Peyer's patch (tissue), 4 donors: ENCODE results near the gene PPP4R4. TPM values are rescaled to one million over a fixed set of nuclear protein-coding genes. Genes with fewer than 3 reads are reported as not detected.
"Not testable (repeated sequence)": the region's sequence is repeated elsewhere in the genome, so short reads cannot be mapped to it uniquely, and the experiment has no call there.

Experiments
- DNase-seq, 3 donors: peaks; one replicate each; pipeline ENCODE4 v3.0.0-alpha.2; 2017 to 2019
- H3K27ac ChIP-seq, 4 donors: fragments of 200-600 bp; sonication (generic); one replicate each; pipeline ENCODE4 v1.5.1; 2016 to 2019
- H3K27me3 ChIP-seq, 2 donors: fragments of 200-600 bp; sonication (generic); one replicate each; pipeline ENCODE4 v1.5.1; 2019
- H3K36me3 ChIP-seq, 3 donors: fragments of 200-600 bp; sonication (generic); one replicate each; pipeline ENCODE4 v1.5.1; 2016 to 2019
- H3K4me1 ChIP-seq, 4 donors: fragments of 200-600 bp; sonication (generic); one replicate each; pipeline ENCODE4 v1.5.1; 2016 to 2019
- H3K4me3 ChIP-seq, 4 donors: fragments of 200-600 bp; sonication (generic); 1 replicate in 3 of 4; 2 replicates in 1 of 4; pipeline ENCODE4 v1.5.1; 2016 to 2019; ENCODE audit warnings: mild to moderate bottlenecking in 1 of 4
- H3K9me3 ChIP-seq, 4 donors: fragments of 200-600 bp; sonication (generic); one replicate each; pipeline ENCODE4 v1.5.1; 2016 to 2019; ENCODE audit warnings: mild to moderate bottlenecking in 1 of 4
- CTCF ChIP-seq, 6 experiments: fragments of 450-650 bp in 4 of 6; fragments of 200-600 bp in 2 of 6; sonication (generic) in 1 of 6; IDR thresholded peaks; one replicate each; pipeline ENCODE4 v1.5.1; 2017 to 2019; ENCODE audit warnings: antibody characterized with exemption in 6 of 6, mild to moderate bottlenecking in 3 of 6, moderate library complexity in 1 of 6
- POLR2A ChIP-seq, 2 donors: fragments of 450-650 bp; IDR thresholded peaks; one replicate each; pipeline ENCODE4 v1.5.1; 2017; ENCODE audit warnings: antibody characterized with exemption in 2 of 2, mild to moderate bottlenecking in 2 of 2, moderate library complexity in 2 of 2
- total RNA-seq, 4 donors: library from RNA; depleted of rRNA; stranded (reverse); fragments of >200 nt; gene quantifications; one replicate each; pipeline ENCODE4 v1.1.0, GENCODE V29; 2016

The PPP4R4 gene
- total RNA-seq, 4 donors from 2014 or later, result 2.5 to 5.0 TPM; not detected in 2

- Histone ChIP-seq H3K4me1 (no peaks in the 10 kb centered on the region), H3K9me3 (no peaks in the 10 kb centered on the region), H3K27me3 (no peaks in the 10 kb centered on the region), H3K36me3 (no peaks in the 10 kb centered on the region), H3K4me3 (no peak overlapping the region), H3K27ac (no peak overlapping the region)
- no peak for DNase-seq
- TF ChIP-seq CTCF (IDR thresholded peaks at IDR 0.05), result no peak
- TF ChIP-seq POLR2A (IDR thresholded peaks at IDR 0.05), result no peak
These were observed 21.4 kb upstream of the PPP4R4 start for GRCh38 chr14:94152676-94153075.

- Histone ChIP-seq H3K27ac (no peak overlapping the region), H3K4me3 (no peak overlapping the region), H3K9me3 (no peaks in the 10 kb centered on the region), H3K36me3 (no peaks in the 10 kb centered on the region), H3K27me3 (no peaks in the 10 kb centered on the region), H3K4me1 (no peaks in the 10 kb centered on the region)
- no peak for TF ChIP-seq POLR2A (IDR thresholded peaks at IDR 0.05)
- TF ChIP-seq CTCF (IDR thresholded peaks at IDR 0.05), result no peak
- no peak for DNase-seq
These were observed 20.3 kb upstream of the PPP4R4 start for GRCh38 chr14:94153750-94154342.

- H3K4me1 ChIP-seq, H3K9me3 ChIP-seq, H3K4me3 ChIP-seq, H3K27me3 ChIP-seq, H3K36me3 ChIP-seq, H3K27ac ChIP-seq, DNase-seq: not testable (repeated sequence)
These were observed 18.0 kb upstream of the PPP4R4 start for GRCh38 chr14:94156143-94156542.

- no peak overlapping the region for H3K4me3 ChIP-seq
- no peaks in the 10 kb centered on the region for H3K4me1 ChIP-seq
- no peak for TF ChIP-seq CTCF (IDR thresholded peaks at IDR 0.05)
- no peak for TF ChIP-seq POLR2A (IDR thresholded peaks at IDR 0.05)
- no peaks in the 10 kb centered on the region for H3K27me3 ChIP-seq
- DNase-seq, result no peak
- H3K27ac ChIP-seq, result no peak overlapping the region
- H3K36me3 ChIP-seq, result no peaks in the 10 kb centered on the region
- no peaks in the 10 kb centered on the region for H3K9me3 ChIP-seq
These were observed 16.9 kb upstream of the PPP4R4 start for GRCh38 chr14:94157197-94157596.

- Histone ChIP-seq H3K27ac (no peak overlapping the region), H3K9me3 (no peaks in the 10 kb centered on the region), H3K4me3 (no peak overlapping the region), H3K36me3 (no peaks in the 10 kb centered on the region), H3K27me3 (no peaks in the 10 kb centered on the region), H3K4me1 (no peaks in the 10 kb centered on the region)
- DNase-seq, result no peak
- TF ChIP-seq POLR2A (IDR thresholded peaks at IDR 0.05) (no peak), CTCF (IDR thresholded peaks at IDR 0.05) (no peak)
These were observed 15.8 kb upstream of the PPP4R4 start for GRCh38 chr14:94158239-94158883.

- no peaks in the 10 kb centered on the region for H3K9me3 ChIP-seq
- H3K27me3 ChIP-seq, result no peaks in the 10 kb centered on the region
- H3K27ac ChIP-seq, result no peak overlapping the region
- H3K36me3 ChIP-seq, result no peaks in the 10 kb centered on the region
- DNase-seq, result no peak
- H3K4me3 ChIP-seq, result no peak overlapping the region
- TF ChIP-seq POLR2A (IDR thresholded peaks at IDR 0.05), result no peak
- no peak for TF ChIP-seq CTCF (IDR thresholded peaks at IDR 0.05)
- no peaks in the 10 kb centered on the region for H3K4me1 ChIP-seq
These were observed 13.1 kb upstream of the PPP4R4 start for GRCh38 chr14:94161058-94161457.
